Fibroblast of mammary gland (primary cell): ENCODE measurements around the gene UBR3.

Source experiments
- DNase-seq: peaks from one replicate; pipeline ENCODE4 v3.0.0-alpha.2; 2010; ENCODE audit warnings: low read depth
- H3K4me3 ChIP-seq: 2 replicates; pipeline ENCODE4 v1.5.1; 2011; ENCODE audit warnings: low read depth, mild to moderate bottlenecking, low read length, moderate library complexity; ENCODE audit not compliant: control insufficient read depth
- TF ChIP-seq, protein P1 (sequence below): conservative IDR thresholded peaks from 2 replicates; pipeline ENCODE4 v1.5.1; 2011; ENCODE audit warnings: low read depth, low read length, inconsistent platforms; ENCODE audit not compliant: control insufficient read depth, insufficient read depth

UBR3 gene

DNA sequence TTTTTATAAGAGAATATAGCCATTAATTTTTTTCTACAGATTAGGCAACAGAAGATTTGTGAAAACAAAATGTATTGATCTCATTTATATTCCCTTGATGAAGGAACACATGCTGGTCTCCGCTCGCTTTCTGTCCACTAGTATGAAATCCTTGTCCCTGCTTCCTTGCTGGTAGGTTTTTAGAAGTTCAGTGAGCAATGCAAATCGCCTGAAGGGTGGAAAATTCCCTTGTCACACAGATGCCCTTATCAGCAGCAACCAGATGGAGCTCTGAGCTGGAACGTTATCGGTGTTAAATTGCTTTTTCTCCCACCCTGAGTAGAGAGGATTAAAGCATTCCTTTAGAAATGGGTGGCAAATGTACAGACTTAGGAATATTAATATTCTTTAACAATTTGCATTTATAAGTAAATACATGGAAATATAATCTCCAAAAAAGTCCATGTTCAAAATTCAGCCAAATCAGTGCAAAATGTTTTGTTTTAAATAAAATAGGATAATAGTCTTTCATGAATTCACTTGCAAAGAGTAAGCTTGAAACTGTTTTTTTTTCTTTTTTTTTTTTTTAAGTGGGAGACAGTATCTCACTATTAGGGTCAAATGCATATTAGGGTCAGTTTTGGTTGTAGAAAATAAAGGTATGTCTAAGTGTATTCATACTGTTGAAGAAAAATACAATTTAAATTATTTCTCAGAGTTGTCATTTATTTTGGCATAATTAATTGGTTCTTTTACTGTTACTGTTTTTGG is 186.7 kb downstream of the UBR3 start:
- TF ChIP-seq, protein P1, sequence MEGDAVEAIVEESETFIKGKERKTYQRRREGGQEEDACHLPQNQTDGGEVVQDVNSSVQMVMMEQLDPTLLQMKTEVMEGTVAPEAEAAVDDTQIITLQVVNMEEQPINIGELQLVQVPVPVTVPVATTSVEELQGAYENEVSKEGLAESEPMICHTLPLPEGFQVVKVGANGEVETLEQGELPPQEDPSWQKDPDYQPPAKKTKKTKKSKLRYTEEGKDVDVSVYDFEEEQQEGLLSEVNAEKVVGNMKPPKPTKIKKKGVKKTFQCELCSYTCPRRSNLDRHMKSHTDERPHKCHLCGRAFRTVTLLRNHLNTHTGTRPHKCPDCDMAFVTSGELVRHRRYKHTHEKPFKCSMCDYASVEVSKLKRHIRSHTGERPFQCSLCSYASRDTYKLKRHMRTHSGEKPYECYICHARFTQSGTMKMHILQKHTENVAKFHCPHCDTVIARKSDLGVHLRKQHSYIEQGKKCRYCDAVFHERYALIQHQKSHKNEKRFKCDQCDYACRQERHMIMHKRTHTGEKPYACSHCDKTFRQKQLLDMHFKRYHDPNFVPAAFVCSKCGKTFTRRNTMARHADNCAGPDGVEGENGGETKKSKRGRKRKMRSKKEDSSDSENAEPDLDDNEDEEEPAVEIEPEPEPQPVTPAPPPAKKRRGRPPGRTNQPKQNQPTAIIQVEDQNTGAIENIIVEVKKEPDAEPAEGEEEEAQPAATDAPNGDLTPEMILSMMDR: no peak
- H3K4me3 ChIP-seq: no peak overlapping the region
- DNase-seq: no peak

DNA sequence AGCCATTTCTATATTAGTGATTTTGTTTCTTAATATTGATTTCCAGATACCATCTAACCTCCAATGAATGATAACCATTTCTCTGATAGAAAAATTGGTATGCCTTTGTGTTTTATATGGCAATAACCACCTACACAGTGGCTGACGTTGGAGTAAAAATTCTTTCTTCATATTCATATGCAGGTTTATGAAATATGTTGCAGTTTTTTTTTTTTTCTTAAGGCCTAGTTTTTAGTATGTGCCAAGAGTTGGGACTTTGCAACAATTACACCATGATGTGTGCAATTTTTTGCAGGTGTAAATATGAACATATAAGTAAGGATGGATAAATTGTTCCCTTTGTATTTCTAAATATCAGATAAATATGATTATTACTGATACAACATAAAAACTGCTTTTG is 187.5 kb downstream of the UBR3 start:
- no peak for DNase-seq
- no peak overlapping the region for H3K4me3 ChIP-seq
- TF ChIP-seq, protein P1: no peak

DNA sequence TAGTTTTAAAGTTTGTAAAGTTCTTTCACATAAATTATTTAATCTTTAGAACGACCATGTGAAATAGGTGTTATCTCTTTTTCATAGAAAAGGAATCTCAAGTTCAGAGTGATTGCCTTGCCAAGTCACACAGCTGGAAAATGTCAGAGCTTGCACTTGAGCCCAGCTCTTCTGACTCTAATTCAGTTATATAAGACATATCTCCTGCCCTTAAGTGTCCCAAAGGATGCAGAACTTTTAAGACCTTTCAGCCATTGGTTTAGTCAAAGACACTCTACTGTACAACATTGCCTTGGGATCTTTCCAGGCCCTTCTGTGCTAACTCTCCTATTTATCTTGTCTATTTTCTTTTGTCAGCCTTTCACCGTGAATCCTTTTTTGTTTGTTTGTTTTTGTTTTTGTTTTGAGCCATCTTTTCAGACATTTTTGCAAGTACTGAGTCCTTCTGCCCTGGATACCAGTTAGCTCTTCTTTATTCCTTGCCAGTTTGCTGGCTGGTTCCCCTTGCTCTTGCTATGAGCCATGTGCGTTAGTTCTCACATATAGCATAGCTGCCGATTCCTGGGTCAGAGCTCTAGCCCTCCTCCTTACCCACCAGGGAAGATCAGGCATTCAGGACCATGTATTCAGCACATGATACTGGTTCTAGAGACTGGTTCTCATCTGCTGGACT is 190.7 kb downstream of the UBR3 start:
- no peak for DNase-seq

DNA sequence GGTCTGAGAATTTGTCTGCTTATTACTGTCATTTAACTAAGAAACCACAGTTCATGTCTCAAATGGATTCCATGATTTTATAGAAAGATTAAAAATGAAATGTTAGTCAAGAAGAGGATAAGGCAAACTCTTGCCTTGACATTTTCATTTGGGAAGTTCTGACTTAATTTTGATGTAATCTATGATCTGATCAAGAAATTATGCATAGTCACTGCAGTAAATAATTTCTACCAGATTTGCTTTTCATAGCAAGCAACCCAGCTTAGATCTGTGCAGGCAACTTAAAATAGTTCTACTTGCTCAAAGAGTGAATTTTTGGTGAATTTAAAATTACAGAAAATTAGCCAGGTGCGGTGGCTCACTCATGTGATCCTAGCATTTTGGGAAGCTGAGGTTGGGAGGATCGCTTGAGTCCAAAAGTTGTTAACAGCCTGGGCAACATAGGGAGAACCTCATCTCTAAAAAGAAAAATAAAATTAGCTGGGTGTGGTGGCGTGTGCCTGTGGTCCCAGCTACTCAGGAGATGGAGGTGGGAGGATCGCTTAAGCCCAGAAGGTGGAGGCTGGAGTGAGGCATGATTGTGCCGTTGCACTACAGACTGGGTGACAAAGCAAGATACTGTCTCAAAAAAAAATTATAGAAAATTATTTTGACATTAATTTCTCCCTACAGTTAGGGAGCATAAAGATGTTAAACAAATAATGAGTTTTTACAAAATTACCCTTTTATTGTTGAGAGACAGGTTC is 192.0 kb downstream of the UBR3 start:
- H3K4me3 ChIP-seq: no peak overlapping the region
- TF ChIP-seq, protein P1: no peak
- DNase-seq: no peak

More for the DNA sequence above, 190.7 kb downstream of the UBR3 start:
- no peak overlapping the region for H3K4me3 ChIP-seq
- TF ChIP-seq, protein P1: no peak

DNA sequence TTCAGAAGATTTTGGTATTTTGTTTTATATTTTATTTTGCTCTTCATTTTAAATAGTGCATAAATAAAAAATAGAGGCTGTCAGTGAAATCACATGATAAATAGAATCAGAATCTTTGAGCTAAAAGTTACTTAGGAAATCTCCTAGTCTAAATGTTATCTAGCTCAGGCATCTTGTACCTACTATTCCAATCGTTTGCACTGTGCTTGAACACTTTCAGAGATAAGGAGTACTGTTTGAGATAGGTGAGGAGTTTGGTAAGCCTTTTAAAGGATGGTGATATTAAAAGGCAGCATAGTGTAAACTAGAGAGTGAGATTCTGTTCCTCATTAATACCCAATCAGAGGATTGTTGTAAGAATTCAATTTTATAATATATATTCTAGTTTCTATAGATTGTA is 193.5 kb downstream of the UBR3 start:
- no peak for DNase-seq
- TF ChIP-seq, protein P1: no peak
- no peak overlapping the region for H3K4me3 ChIP-seq

DNA sequence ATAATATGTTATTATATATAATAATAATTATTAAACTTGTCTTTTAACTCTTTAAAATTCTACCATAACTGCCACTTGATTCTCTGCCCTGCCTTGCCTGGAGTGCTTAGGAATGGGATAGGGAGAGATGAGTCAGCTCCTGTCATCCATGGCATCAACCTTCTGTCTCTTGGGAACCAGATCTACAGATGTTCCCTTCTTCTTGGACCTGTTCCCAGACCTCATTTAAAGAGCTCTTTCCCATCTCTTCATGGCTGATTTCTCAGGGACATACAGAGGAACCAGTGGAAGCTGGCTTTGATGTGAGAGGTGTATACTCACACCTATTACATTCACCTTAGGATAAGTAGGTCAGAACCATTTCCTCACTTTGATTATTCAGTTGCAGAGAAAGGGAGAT is 195.4 kb downstream of the UBR3 start:
- TF ChIP-seq, protein P1: no peak
- H3K4me3 ChIP-seq: no peak overlapping the region
- peak; percentile 95 for DNase-seq
